OCI-LY3 (cell line): ENCODE measurements around the gene ARL5A.

Experiments used
- CTCF ChIP-seq: fragments of 200-600, 300-600 bp; sonication (generic); IDR thresholded peaks from 2 replicates; pipeline ENCODE4 v1.5.1; 2014; ENCODE audit warnings: antibody characterized with exemption, low read length, low read depth
- EZH2phosphoT487 ChIP-seq: fragments of 200-600 bp; shearing (Covaris generic); IDR thresholded peaks from 2 replicates; pipeline ENCODE4 v1.6.1; 2018; ENCODE audit warnings: antibody characterized with exemption, mixed run types, low read depth

- TF ChIP-seq CTCF (no peak), EZH2phosphoT487 (no peak)
Observed at GRCh38 chr2:151840216-151841046, 12.2 kb upstream of the ARL5A start.
